ENCODE results near the gene ETFB.
A peak's percentile ranks its signal among the peaks of the same experiment; 100 is the strongest.
"Not testable (repeated sequence)": the region's sequence is repeated elsewhere in the genome, so short reads cannot be mapped to it uniquely, and the experiment has no call there.

Gene ETFB

DNA sequence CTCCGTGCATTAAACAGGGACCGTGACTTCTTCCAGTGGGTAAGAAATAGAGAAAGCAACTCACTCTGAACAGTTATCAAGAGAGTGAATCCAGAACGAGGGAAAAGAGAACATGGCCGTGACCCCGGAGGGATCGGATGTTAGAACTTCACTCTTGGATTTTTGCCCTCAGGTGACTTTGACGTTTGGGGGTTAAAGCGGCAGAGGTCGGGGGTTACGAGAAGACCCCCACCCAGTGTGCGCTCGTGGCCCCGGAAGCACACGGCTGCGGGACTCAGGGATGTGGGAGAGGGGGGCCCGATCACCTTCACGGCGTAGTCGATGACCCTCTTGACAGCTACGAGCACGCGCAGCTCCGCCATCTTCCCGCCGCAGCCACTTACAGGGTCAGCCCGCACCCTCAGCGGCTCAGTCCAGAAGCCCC lies at the start of gene ETFB:
TSS of gene ETFB (minus strand) at position 424 of the 424 bp plus-strand sequence. CDS start at position 362, 62 bp downstream.
- peak; percentile 54 for DNase-seq

DNA sequence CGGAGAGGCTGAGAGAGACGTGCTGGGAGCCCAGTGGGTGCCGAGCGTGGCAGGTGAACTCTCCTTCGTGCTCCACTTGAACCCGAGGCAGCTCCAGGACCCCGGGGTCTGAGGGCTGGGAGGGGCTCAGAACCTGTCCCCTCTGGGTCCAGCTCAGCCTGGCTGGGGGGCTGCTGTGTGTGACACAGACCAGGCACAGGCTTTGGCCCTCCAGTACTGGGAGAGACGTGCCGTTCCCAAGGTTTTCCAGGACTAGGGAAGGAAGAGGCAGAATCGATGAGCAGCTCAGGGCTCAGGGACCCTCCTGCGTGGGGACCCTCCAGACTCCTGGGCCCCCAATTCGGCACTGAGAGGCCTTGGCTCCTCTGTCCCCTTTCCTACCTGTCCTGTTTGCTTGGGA lies 49.0 kb upstream of the ETFB start:
- no peak for DNase-seq

DNA sequence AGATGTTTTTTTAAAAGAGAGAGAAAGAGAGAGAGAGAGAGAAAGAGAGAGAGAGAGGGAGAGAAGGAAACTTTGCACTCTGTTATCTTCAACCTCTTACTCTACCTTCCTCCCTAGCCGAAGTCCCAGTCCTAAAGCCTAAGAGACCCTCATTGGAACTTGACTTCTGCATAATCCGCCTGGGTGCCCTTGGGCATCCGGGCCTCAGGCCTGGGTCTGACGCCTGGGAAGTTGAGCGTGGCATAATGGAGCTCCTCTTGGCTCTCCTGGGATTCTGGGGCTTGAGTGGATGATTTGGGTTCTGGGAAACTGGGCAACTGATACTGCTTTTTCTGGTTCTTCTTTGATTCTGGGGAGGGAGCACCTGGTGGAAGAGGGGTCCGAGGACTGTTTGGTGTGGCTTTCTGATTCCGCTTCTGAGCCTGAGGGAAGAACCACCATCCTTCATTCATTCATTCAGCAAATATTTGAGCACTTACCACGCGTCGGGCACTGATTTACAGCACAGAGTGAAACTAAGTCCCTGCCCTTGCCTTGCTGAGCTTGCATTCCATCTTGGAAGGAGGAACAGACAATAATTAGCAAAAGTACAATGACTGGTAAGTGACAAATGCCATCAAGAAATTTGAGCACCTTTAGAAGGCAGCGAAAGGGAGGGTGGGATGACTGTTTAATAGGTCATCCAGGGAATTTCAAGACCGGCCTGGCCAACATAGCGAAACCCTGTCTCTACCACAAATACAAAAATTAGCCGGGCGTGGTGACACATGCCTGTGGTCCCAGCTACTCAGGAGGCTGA lies 45.0 kb upstream of the ETFB start:
- DNase-seq: no peak

DNA sequence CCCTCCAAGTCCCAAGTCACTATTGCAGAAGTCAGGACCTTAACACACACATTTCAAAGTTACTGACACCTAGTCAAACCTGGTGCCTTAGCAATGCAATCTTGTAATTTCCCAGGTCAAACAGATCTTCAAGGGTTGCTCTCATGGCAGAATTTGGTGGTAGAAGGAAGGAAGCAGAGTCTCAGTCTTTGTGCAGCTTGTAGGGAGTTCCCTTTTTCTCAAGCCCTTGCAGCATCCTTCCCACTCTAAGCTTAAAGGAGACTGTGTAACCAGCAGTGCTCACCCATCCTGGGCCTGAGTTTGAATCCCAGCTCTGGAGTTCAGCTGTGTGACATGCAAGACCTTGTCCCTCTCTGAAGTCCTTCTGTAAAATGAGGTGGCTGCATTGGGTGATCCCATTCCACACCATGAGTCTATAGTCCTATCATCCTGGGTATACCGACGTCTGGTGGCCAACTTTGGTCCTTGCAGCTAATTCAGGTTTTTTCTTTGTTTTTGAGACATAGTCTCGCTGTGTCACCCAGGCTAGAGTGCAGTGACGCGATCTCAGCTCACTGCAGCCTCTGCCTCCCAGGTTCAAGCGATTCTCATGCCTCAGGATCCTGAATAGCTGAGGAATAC lies 41.4 kb upstream of the ETFB start:
- DNase-seq: no peak

DNA sequence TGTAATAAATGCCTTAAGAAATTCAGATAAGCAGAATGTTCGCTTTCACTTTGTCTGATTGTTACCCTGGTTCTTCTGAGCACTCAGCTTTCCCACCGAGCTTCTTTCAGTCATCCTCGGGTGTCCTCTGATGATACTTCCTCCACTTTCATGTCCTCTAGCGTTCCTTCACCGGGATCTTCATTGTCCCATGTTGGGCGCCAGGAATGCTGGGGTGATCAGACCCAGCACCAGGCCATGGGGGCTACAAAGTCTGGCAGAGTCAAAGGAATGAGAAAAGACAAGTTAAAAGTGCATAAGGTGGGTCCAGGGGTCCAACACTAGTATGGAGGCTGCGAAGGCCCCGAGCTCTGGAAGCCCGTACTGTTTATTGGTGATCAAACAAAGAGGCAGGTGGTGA lies 35.9 kb upstream of the ETFB start:
- no peak for DNase-seq

DNA sequence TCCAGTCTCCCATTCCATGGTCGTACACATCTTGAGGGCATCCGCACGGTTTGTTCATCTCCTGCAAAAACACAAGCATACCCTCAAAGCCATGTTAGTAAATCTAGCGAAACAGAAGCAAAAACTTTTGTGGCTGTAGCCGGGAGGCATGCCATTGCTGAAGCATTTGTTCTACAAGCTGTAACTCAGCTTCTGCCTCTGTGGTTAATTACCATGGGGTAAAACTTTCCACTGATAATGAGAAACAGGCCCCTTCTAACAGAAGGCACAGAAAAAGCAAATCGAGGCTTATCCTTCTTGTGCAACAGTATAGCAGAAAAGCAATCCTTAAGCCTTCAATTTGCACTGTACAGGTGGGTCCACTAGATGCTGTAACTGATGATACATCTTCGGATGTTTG lies 33.7 kb upstream of the ETFB start:
- not testable (repeated sequence) for DNase-seq

DNA sequence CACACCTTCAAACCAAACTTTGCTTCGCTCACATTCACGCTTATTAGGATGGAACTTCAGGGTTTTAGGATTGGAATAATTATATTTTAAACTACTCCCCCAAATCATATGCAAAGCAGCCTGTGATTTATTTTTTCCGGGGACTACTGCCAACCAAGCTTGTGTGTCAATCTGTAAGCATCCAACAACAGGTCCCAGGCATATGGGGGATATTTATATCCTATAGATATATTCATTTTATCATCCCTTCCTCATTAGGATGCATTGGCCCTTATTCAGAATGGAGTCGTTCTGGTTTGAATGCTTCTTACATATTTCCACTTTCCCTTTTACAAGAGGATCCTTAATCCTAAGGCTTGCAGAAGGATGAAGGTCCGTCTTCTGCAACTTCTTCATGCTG lies 33.0 kb upstream of the ETFB start:
- DNase-seq: no peak

DNA sequence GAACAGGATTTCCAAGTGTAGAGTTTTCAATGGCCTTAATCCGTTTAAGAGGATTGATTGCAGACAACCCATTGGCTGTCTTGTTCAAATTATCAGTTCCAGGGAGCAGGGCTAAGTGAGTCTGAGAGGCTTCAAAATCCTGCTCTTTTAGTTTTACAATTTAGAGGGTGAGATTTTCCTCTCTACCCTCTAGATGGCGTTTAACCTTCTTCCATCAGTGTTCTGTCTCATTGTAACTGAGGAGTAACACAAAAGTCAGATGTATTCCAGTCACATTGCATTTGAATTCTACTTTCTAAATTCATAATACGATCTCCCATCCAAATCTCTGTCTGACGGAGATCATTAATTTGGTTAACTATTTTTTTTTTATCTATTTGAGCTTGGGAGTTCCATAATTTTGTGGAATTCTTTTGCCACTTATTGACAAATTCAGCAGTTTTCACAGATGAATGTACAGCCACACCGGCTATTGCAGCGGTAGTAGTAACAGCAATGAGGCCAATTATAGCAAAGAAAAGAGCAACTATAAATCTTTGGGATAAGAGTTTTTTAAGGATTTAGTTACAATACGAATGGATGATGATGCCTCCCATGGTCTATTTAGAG lies 32.0 kb upstream of the ETFB start:
- peak; percentile 17 for DNase-seq

DNA sequence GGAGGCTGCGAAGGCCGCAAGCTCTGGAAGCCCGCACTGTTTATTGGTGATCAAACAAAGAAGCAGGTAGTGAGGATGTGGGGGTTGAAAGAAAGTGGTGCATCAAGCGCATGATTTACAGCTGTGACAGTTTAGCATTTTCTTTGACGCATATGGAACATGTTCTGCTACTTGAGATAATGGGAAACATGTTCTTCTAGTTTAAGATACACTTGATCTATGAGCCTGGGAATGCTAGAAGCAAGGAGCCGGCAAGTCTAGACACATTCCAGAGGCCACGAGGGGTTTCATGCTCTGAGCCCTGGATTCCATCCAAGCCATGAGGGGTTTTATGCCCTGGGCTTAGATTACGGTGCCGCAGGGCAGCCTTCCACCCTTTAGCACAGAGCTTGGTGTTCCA lies 31.3 kb upstream of the ETFB start:
- DNase-seq: not testable (repeated sequence)

DNA sequence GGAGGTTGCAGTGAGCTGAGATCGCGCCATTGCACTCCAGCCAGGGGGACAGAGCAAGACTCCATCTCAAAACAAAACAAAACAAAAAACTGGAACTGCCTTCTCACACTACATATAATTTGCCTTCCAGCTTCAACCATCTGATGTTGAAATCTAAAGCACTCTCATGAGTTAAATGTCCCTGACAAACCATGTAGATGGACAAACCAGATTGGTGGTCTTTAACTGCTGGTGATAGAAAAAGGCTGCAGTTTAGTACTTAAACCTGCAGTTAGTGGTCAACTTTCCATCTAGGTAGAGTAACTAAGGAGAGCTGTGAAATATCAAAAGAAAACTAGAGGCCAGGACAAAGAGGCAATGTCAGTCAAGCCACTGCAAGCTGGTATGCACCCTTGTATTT lies 30.0 kb upstream of the ETFB start:
- DNase-seq: no peak

DNA sequence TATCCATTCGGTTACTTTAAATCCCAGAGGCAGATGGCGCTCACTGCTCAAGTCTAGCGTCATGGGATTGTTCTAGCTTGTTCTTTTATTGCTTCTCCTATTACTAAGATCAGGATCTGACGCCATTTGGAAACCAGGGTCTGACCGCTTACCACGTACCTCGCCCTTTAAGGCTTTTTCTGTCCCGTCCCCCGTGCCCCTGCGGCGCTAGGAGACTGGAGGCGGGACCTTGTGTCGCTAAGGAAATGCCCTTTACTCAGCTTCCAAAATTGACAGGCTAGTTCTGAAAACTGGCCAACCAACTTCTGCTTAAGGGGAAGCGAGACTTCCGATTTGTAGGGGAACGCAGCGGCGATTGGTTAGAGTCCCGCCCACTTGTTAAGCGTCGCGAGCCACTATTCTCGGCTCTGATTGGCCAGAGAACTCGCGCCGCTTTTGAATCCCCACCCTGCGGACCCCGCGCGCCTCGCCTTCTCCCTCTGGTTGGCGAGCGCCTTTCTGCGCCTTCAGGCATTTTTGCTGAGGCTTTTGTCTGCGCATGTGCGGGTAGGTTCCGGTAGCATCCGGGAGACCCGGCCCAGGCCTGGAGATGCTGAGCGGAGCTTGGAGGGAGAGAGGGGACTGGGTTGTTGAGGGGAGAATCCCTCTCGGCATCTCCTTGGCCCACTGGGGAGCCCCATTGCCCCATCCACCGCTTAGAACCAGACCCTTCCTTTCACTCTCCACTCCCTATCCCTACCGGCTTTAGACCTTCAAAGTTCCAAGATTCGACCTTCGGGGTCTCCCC lies 28.1 kb upstream of the ETFB start:
- DNase-seq: peak; percentile 96

DNA sequence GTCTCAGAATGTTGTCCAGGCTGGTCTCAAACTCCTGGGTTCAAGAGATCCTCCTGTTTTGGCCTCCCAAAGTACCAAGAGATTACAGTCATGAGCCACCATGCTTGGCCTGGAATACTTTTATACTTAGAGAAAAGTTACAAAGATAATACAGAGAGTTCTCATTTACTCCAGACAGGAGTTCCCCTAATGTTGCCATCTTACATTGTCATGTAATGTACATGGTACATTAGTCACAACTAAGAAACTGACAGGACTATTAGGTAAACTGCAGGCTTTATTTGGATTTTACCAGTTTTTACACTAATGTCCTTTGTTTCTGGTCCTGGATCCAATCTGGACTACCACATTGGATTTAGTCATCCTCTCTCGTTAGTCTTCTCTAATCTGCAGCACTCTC lies 26.5 kb upstream of the ETFB start:
- DNase-seq: no peak

DNA sequence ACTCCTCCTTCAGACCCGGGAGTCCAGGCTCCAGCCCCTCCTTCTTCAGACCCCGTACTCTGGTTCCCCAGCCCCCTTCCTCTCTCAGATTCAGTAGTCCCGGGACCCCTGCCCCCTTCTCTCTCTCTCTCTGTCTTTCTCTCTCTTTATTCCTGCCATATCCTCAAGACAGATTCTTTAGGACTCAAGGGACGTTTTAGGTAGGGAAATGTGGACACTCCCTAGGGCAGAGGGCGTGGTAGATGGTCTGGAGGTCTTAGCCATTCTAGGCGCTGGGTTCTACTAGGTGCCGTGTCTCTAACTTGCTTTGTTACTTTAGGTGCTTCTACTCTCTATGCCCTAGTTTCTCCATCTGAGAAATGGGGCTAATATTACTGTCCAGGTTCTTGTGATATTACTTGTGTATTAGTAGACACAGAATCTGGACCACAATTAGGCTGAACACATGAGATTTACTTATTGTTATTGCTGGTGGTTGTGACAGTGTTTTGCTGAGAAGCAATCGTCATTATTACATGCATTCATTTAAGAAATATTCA lies 25.0 kb upstream of the ETFB start:
- DNase-seq: no peak

DNA sequence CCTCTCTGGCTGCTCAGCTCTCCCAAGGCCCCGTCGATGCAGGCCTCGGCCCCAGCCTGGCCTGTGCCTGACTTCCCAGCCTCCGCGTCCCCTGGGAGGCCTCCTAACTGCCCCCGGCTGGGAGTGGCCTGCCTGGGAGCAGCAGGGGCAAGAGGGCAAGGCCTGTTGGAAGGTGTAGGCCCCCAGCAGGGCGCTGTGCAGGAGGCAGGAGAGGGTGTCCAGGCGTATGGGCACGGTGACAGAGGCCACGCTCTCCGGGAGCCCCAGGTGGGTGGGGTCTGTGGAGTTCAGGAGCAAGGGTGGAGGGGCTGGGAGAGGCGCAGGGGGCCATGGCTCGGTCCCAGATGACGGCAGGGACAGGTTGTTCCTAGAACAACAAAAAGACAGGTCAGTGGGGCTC lies 23.0 kb upstream of the ETFB start:
- DNase-seq: no peak

DNA sequence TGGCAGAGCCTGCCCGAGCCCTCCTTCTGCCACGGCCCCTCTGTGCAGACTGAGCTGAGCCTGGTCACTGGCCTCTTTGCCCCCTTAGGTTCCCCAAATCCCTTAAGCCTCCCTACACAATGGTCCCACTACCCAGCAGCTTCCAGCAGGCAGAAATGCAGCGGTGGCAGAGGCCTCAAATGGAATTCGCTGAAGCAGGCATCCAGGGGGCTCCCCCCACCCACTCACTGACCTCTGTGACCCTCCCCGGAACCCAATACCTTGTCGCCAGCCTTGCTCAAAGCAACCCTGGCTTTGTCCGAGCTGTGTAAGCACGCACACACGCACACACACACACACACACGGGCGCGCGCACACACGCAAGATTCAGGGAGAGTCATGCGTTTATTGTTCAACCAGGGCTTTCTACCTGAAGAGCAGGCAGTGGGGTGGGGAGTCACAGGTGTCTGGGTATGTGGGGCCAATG lies 21.8 kb upstream of the ETFB start, which contains the start of gene LIM2:
TSS of gene LIM2 (minus strand) at position 51 of the 466 bp plus-strand sequence. CDS start 531 bp downstream, outside the sequence.
- no peak for DNase-seq

DNA sequence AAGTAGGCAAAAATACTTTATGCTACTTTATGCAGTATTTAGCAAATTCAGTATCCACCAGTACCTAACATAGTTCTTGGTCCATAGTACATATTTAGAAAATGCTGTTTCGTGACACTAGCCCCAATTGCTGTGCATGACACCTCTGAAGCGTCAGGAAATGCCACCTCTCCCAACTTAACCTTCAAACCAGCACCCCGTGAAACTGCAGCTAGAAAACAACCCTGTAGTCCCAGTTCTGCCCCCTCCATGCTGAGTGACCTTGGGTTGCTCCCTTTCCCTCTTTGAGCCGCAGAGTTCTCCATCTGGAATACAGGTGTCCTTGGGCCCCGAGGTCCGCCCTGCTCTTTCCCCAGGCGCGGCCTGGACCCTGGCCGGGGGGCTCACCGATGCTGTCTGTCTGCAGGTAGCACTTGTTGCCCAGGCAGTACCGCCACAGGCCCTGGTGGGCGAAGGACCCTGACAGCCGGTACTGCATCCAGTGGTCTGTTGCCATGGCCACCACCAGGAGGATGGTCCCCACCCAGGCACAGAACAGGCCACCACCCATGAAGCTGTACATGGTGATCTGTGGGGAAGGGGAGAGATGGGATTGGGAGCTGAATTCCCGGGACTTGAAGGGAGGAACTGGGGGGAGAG lies 20.8 kb upstream of the ETFB start:
- DNase-seq: no peak

DNA sequence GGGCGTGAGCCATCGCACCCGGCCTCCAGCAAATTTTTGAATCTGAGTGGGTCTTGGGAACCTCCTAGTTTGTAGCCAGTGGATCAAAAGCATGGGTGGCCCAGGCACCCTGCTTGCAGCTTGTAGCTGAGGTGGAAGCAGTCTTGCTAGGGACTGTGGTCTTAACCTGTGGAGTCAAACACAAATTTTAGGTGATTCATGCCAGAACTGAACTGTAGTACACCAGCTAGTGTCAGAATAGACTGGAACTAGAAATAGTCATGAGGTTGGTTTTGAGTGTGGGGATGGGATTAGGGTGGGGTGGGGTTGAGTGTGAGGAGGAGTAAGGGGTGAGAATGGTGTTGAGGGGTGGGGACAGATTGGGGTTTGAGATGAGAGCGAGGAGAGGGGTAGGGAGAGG lies 15.8 kb upstream of the ETFB start:
- no peak for DNase-seq

DNA sequence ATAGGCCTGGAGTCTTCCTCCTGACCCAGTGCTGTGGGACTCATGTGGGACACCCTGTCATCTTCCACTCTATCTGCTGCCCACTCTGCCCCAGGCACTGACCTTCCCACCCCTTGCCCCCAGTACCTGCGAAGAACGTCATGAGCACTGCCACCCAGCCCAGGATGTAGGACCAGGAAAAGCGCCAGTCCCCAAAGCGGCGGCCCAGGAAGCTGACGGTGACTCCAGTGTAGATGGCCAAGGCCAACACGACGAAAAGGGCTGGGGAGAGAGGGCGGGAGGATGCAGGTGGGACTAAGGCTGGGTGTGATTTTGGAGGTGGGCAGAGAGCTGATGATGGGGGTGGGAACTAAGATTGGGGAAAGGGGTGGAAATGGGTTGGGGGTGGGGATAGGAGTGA lies 14.2 kb upstream of the ETFB start:
- DNase-seq: no peak

DNA sequence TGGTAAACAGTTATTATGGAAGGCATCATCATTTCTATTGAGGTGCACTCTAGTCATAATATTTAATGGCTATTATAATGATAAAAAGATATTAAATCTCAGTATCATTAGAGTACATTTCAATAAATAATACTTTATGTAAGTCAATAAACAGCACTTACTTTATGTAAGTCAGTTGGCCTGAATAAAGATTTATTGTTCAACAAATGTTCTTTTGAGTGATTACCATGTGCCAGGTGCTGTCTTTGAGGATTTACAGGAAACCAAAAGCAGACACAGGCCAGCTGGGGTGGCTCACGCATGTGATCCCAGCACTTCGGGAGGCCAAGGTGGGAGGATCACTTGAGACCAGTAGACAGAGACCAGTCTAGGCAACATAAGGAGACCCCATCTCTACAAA lies 11.2 kb upstream of the ETFB start:
- DNase-seq: no peak

DNA sequence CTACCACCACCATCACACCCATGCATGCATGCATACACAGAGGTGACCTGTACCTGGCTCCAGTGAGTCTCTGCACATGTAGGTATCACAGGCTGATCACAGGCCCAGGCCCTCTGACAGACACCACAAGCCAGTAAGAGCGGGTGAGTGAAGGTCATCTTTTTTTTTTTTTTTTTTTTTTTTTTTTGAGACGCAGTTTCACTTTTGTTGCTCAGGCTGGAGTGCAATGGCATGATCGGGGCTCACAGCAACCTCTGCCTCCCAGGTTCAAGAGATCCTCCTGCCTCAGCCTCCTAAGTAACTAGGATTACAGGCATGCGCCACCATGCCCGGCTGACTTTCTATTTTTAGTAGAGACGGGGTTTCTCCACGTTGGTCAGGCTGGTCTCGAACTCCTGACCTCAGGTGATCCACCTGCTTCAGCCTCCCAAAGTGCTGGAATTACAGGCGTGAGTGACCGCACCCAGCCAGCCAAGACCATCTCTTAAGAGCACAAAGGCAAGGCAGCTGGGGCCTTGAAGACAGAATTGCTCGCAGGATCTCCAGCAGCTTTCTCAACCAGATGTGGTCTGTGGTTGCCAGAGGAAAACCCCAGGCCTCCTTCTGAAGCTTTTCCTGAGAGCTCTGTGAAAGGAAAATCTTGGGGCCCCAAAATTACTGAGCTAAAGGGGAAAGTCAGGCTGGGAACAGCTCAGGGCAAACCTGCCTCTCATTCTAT lies 9.5 kb upstream of the ETFB start:
- no peak for DNase-seq

DNA sequence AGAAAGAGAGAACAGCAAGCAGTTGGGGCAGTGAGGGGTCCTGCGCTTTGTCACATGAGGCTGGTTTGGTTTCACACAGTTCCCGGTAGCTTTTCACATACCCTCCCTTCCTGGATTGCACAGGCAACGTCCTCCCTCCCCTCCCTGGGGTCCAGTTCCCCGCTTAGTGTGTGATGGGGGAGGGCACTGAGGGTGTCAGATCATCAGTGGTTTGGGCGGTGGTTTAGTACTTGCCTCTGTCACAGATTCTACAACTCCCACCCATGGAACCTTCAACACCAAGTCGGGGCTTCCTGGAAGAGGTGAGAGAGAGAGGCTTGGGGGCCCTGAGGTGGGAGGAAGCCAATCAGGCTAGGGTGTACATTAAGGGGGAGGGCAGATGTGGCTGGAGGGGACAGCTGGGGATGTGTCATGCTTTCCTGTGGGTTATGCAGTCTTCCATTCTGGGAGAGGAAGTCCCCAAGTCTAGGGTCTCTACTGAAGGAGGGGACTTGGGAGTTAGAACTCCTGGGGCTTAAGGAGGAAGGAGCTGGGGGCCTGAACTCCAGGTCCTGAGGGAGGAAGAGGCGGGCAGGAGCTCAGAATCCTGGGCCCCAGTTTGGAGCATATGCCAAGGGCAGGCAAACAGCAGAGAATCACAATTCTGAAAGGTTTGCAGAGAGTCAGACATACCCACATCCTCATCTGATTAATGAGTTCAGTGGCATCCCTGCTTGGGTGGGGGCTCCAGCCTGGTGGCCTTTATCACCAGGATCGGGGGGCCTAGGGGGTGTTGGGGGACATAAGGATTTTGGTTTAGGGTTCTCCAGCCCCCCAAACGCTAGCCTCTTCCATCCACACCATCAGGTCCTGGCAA lies 6.7 kb upstream of the ETFB start, which contains the start of gene NKG7:
TSS of gene NKG7 (minus strand) at position 6 of the 856 bp plus-strand sequence. CDS start 119 bp downstream, outside the sequence.
- no peak for DNase-seq
